Measurements from ENCODE around the gene SH2D2A.

SH2D2A gene

GRCh38 chr1:156803086-156803851 lies 13.4 kb downstream of the SH2D2A start:
- DNase-seq (ENCODE audit: low read depth in 2 of 2) = no peak

DNA sequence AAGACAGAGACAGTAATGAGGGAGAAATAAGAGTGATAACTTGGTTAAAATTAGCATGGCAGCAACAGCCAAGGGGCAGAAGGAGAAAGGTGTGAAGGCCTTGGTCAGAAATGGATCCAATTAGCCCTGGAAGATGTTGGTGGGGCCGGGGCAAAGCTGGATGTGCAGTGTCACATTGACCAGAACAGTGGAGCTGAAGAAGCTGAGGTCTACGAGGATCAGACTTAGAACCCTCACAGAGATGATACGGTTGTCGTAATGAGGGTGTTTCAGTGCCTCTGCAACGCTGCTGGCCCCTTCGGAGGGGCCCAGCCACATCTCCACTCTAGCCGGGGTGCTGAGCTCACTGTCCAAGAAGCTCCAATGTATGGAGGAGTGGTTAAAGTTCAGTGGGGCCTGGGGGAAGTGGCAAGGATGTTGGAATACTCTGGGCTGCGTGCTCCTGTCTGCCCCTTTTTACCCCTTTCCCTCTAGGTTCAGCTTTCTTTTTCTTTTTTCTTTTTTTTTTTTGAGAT lies 14.2 kb downstream of the SH2D2A start:
- no peak for DNase-seq (ENCODE audit: low read depth in 2 of 2)

GRCh38 chr1:156801409-156802121 lies 15.1 kb downstream of the SH2D2A start:
- DNase-seq (ENCODE audit: low read depth in 2 of 2) = no peak

- DNase-seq (ENCODE audit: low read depth in 2 of 2) = peak in 1 of 2 donors; percentile 53
These were observed 19.3 kb downstream of the SH2D2A start for GRCh38 chr1:156797212-156797871.

- DNase-seq (ENCODE audit: low read depth in 2 of 2) = no peak
These were observed 20.1 kb downstream of the SH2D2A start for GRCh38 chr1:156796340-156797097.

GRCh38 chr1:156795787-156796186 lies 20.9 kb downstream of the SH2D2A start:
- no peak for DNase-seq (ENCODE audit: low read depth in 2 of 2)

DNA sequence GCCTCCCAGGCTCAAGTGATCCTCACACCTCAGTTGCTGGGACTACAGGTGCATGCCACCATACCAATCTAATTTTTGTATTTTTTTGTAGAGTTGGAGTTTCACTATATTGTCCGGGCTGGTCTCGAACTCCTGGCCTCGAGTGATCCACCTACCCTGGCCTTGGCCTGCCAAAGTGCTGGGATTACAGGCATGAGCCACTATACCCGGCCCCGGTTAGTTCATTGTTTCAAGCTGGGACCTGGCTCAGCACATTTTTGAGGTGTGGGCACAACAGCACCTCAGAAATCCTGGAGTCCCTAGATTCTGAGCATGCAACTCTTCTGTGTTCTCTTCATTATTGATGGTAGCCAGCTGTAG lies 21.3 kb downstream of the SH2D2A start:
- DNase-seq (ENCODE audit: low read depth in 2 of 2) = no peak

DNA sequence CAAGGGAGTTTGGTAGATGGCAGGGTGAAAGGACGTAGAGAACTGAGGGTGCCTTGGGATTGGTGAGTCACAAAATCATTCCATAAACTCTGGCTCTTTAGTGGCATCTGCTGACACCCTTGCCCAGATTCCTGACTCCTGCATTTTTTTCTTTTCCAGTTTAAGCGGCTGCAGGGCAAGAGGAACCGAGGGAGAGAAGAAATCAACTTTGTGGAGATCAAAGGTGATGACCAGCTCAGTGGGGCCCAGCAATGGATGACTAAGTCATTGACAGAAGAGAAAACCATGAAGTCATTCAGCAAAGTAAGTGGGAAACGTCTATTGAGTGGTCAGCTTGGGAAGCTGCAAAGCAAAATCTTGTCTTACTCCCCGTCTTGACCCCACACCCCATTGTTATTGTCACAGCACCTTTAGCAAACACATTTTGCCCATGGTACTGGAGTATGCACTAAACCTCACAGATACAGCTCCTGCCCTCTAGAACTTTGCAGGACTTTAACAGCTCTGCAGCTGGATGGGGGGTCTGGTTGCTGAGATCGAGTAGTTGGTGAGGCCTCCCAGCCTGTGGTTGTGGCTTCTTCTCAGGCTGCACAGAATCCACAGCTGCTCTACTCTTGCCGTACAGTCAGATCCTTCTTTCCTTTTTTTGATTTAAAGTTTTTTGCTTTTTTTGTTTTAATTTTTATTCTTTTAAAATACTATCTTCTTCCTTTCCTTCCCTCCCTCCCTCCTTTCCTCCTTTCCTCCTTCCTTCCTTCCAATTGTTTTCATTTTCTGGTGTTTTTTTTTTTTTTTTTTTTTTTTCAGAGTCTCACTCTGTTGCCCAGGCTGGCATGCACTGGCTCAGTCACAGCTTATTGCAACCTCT lies 21.9 kb downstream of the SH2D2A start:
- no peak for DNase-seq (ENCODE audit: low read depth in 2 of 2)

GRCh38 chr1:156789621-156790318 lies 26.9 kb downstream of the SH2D2A start:
- no peak for DNase-seq (ENCODE audit: low read depth in 2 of 2)

GRCh38 chr1:156788136-156788535 lies 28.5 kb downstream of the SH2D2A start:
- no peak for DNase-seq (ENCODE audit: low read depth in 2 of 2)

DNA sequence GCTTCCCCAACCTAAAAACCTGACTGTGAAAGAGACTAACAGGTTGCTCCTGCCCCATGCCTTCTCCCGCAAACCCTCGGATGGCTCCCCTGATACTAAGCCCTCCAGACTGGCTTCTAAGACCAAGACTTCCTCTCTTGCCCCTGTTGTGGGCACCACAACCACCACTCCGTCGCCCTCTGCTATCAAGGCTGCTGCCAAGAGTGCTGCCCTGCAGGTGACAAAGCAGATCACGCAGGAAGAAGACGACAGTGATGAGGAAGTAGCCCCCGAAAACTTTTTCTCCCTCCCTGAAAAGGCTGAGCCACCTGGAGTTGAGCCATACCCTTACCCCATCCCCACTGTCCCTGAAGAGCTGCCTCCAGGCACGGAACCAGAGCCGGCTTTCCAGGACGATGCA lies 30.0 kb downstream of the SH2D2A start:
- no peak for DNase-seq (ENCODE audit: low read depth in 2 of 2)

DNA sequence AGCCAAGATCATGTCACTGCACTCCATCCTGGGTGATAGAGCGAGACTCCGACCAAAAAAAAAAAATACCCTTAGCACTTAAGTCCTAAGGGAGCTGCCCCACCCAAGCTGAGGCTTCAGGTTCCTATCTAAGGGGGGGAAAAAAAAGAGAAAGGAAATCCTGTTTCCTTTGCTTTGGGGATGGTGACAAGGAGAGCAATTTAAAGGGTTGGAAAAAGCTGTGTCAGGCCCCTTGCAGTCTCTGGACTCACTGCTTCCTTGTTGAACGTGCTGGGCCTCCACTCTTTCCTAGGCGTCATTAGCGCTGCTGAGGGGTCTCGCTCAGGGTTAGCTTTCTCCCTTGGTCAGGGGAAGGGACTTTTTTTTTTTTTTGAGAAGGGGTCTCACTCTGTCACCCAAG lies 31.2 kb downstream of the SH2D2A start:
- DNase-seq (ENCODE audit: low read depth in 2 of 2) = no peak

- no peak for DNase-seq (ENCODE audit: low read depth in 2 of 2)
These were observed 35.0 kb downstream of the SH2D2A start for GRCh38 chr1:156781585-156782186.

DNA sequence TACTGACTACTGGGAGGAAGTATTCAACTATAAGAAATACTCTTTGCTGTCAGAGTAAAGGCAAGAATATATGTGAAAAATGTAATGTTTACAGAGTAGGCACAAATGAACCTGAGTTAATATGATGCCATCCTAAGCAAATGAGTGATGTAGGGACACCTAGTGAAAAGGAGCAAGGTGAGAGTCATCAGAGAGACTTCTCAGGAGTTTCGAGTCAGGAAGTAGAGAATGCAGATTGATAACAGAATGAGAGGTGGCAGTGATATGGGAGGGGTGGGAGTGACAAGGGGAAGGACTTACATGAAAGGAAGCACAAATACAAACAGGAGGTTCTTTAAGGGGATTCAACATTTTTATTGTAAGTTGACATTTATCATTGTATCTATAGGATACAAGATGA lies 39.1 kb downstream of the SH2D2A start:
- no peak for DNase-seq (ENCODE audit: low read depth in 2 of 2)

DNA sequence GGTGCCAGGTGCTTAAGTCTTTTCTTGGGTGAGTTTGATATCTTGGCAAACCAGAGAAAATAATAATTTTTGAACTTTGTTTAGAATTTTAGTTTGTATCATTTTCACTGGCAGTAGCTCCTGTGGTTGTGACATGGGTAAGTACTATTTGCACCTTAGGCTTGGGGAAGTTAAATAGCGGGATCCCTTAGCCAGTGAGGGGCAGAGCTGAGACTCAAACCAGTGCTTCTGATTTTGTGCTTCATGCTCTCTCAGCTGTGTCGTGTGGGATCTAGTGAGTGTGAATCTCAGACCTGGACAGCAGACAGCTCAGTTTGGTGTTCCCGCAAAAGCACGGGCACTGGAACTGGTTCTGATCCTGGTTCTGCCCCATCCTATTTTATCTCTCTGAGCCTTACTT lies 39.7 kb downstream of the SH2D2A start:
- no peak for DNase-seq (ENCODE audit: low read depth in 2 of 2)

- no peak for DNase-seq (ENCODE audit: low read depth in 2 of 2)
These were observed 40.8 kb downstream of the SH2D2A start for GRCh38 chr1:156775799-156776198.

- DNase-seq (ENCODE audit: low read depth in 2 of 2) = no peak
These were observed 43.0 kb downstream of the SH2D2A start for GRCh38 chr1:156773607-156774006.

- no peak for DNase-seq (ENCODE audit: low read depth in 2 of 2)
These were observed 43.7 kb downstream of the SH2D2A start for GRCh38 chr1:156772728-156773497.

- no peak for DNase-seq (ENCODE audit: low read depth in 2 of 2)
These were observed 44.4 kb downstream of the SH2D2A start for GRCh38 chr1:156772222-156772621.

Measured in stimulated activated CD4-positive, alpha-beta T cell treated with anti-CD3 and anti-CD28 coated beads, Interleukin-15, amount 100 ng/mL, for 48 hours (primary cell).